HepG2 (cell line): ENCODE data around the gene KDM2B. TPM values are rescaled to one million over a fixed set of nuclear protein-coding genes. Genes with fewer than 3 reads are reported as not detected.

Source experiments
- DMAP1 ChIP-seq: IDR thresholded peaks from 2 replicates; pipeline ENCODE4 v1.6.1; 2016
- FOXK1 ChIP-seq: sonication (generic); formaldehyde crosslinking; IDR thresholded peaks from 2 replicates; pipeline ENCODE4 v1.4.0; 2020; ENCODE audit warnings: low read depth, missing genetic modification reagents, borderline replicate concordance
- ISL2 ChIP-seq: sonication (generic); formaldehyde crosslinking; IDR thresholded peaks from 2 replicates; pipeline ENCODE4 v1.5.0; 2020; ENCODE audit warnings: missing genetic modification reagents
- MIER2 ChIP-seq: IDR thresholded peaks from 2 replicates; pipeline ENCODE4 v1.6.1; 2016; ENCODE audit warnings: missing biosample characterization, missing genetic modification reagents
- YEATS4 ChIP-seq: sonication (generic); formaldehyde crosslinking; IDR thresholded peaks from 2 replicates; pipeline ENCODE4 v1.4.0; 2020; ENCODE audit warnings: missing genetic modification reagents, borderline replicate concordance
- ZFP1 ChIP-seq: IDR thresholded peaks from 2 replicates; pipeline ENCODE4 v1.6.1; 2016
- ZFY ChIP-seq: sonication (generic); formaldehyde crosslinking; IDR thresholded peaks from 2 replicates; pipeline ENCODE4 v1.4.0; 2020; ENCODE audit warnings: missing genetic modification reagents
- ZNF501 ChIP-seq: sonication (generic); formaldehyde crosslinking; IDR thresholded peaks from 2 replicates; pipeline ENCODE4 v1.5.1; 2020; ENCODE audit warnings: mild to moderate bottlenecking, moderate library complexity, missing genetic modification reagents
- ZNF660 ChIP-seq: sonication (generic); formaldehyde crosslinking; IDR thresholded peaks from 2 replicates; pipeline ENCODE4 v1.5.1; 2020; ENCODE audit warnings: mild to moderate bottlenecking, low read depth, missing genetic modification reagents, borderline replicate concordance
- polyA plus RNA-seq, 8 experiments: library from polyadenylated mRNA; depleted of rRNA in 3 of 8; stranded (reverse) in 7 of 8; unstranded in 1 of 8; fragments of >200 nt; fragmentation: Illumina TruSeq in 4 of 8; extraction: Trizol in 4 of 8; gene quantifications; 2 replicates each; pipeline versions ENCODE4 v1.2.1 to v1.2.3, GENCODE V29; 2011 to 2016; ENCODE audit warnings: low read depth in 4 of 8, missing spikeins in 1 of 8, mixed read lengths in 1 of 8; ENCODE audit not compliant: insufficient read depth in 1 of 8
- total RNA-seq, 5 experiments: library from RNA; depleted of rRNA; stranded (reverse); fragments of >200 nt; fragmentation: Illumina TruSeq; extraction: Trizol; gene quantifications; 2 replicates each; pipeline ENCODE4 v1.2.3, GENCODE V29; 2016; ENCODE audit warnings: low read depth in 1 of 5
- TF ChIP-seq, protein P1 (sequence below): sonication (generic); formaldehyde crosslinking; IDR thresholded peaks from 2 replicates; pipeline ENCODE4 v1.4.0; 2020; ENCODE audit warnings: low read depth, mild to moderate bottlenecking, missing genetic modification reagents
- TF ChIP-seq, protein P2 (sequence below): sonication (generic); formaldehyde crosslinking; IDR thresholded peaks from 2 replicates; pipeline ENCODE4 v1.4.0; 2020; ENCODE audit warnings: mild to moderate bottlenecking, missing genetic modification reagents, borderline replicate concordance
- TF ChIP-seq, protein P3 (sequence below), 2 experiments: IDR thresholded peaks; 2 replicates each; pipeline ENCODE4 v1.6.1; 2011 to 2012; ENCODE audit warnings: low read length in 2 of 2, borderline replicate concordance in 1 of 2, low read depth in 1 of 2, mild to moderate bottlenecking in 1 of 2, moderate library complexity in 1 of 2
- TF ChIP-seq, protein P4 (sequence below): sonication (generic); formaldehyde crosslinking; IDR thresholded peaks from 2 replicates; pipeline ENCODE4 v1.8.1; 2022; ENCODE audit warnings: low read depth, mild to moderate bottlenecking, missing genetic modification reagents
- TF ChIP-seq, protein P5 (sequence below): sonication (generic); formaldehyde crosslinking; conservative IDR thresholded peaks from 2 replicates; pipeline ENCODE4 v1.5.0; 2020; ENCODE audit warnings: missing genetic modification reagents

KDM2B gene
- total and polyA plus RNA-seq, 2 of the 13 experiments (the other 11 are each of a cell fraction or from before 2014, with no cell fraction given), result 17.5 to 26.1 TPM

DNA sequence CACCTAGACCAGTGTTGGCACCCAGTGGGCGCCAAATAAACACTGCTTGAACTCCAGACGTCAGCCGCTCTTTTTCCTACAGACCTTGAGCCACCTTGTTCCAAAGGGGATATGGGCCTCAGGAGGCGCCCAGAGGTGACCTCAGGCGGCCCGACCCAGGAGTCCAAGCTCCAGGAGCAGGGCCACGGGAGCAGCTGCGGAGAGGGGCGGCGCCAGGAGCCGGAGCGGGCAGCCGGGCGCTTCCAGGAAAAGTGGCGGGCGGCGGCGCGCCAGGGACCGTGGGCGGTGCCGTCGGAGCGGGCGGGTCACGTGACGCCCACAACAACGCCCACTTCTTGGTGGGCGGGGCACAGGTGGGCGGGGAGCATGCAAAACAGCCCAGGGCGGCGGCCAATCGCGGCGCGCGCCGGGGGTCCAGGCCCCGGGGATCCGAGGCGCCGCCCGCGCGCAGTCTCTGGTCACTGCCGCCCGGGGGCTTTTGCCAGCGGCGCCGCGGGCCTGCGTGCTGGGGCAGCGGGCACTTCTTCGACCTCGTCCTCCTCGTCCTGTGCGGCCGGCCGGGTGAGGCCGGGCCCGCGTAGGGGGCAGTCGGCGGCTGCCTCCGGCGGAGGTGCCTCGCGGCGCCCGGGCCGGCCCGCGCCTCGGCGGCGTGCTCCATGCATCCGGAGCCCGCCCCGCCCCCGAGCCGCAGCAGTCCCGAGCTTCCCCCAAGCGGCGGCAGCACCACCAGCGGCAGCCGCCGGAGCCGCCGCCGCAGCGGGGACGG, 45.4 kb upstream of the KDM2B start, which contains the start of gene ORAI1 (continued):
- TF ChIP-seq, protein P1, sequence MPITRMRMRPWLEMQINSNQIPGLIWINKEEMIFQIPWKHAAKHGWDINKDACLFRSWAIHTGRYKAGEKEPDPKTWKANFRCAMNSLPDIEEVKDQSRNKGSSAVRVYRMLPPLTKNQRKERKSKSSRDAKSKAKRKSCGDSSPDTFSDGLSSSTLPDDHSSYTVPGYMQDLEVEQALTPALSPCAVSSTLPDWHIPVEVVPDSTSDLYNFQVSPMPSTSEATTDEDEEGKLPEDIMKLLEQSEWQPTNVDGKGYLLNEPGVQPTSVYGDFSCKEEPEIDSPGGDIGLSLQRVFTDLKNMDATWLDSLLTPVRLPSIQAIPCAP (CRISPR knock-in tag), result no peak
- peak; percentile 67; the same call in 1 of the 2 replicates for TF ChIP-seq FOXK1 (CRISPR knock-in tag)
- no peak for TF ChIP-seq ZNF660 (CRISPR knock-in tag)
- no peak for TF ChIP-seq ZFP1 (CRISPR knock-in tag)
- 0 out of 2 replicates have a peak, but pooled peaks have one; percentile 46 for TF ChIP-seq MIER2 (CRISPR knock-in tag)
- peak; percentile 37; the same call in 1 of the 2 replicates for TF ChIP-seq ZNF501 (CRISPR knock-in tag)
- TF ChIP-seq, protein P2, sequence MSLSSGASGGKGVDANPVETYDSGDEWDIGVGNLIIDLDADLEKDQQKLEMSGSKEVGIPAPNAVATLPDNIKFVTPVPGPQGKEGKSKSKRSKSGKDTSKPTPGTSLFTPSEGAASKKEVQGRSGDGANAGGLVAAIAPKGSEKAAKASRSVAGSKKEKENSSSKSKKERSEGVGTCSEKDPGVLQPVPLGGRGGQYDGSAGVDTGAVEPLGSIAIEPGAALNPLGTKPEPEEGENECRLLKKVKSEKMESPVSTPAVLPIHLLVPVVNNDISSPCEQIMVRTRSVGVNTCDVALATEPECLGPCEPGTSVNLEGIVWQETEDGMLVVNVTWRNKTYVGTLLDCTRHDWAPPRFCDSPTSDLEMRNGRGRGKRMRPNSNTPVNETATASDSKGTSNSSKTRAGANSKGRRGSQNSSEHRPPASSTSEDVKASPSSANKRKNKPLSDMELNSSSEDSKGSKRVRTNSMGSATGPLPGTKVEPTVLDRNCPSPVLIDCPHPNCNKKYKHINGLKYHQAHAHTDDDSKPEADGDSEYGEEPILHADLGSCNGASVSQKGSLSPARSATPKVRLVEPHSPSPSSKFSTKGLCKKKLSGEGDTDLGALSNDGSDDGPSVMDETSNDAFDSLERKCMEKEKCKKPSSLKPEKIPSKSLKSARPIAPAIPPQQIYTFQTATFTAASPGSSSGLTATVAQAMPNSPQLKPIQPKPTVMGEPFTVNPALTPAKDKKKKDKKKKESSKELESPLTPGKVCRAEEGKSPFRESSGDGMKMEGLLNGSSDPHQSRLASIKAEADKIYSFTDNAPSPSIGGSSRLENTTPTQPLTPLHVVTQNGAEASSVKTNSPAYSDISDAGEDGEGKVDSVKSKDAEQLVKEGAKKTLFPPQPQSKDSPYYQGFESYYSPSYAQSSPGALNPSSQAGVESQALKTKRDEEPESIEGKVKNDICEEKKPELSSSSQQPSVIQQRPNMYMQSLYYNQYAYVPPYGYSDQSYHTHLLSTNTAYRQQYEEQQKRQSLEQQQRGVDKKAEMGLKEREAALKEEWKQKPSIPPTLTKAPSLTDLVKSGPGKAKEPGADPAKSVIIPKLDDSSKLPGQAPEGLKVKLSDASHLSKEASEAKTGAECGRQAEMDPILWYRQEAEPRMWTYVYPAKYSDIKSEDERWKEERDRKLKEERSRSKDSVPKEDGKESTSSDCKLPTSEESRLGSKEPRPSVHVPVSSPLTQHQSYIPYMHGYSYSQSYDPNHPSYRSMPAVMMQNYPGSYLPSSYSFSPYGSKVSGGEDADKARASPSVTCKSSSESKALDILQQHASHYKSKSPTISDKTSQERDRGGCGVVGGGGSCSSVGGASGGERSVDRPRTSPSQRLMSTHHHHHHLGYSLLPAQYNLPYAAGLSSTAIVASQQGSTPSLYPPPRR (CRISPR knock-in tag), result no peak
- no peak for TF ChIP-seq DMAP1 (CRISPR knock-in tag)
- TF ChIP-seq YEATS4 (CRISPR knock-in tag), result 0 out of 2 replicates have a peak, but pooled peaks have one; percentile 20
- TF ChIP-seq, protein P3, sequence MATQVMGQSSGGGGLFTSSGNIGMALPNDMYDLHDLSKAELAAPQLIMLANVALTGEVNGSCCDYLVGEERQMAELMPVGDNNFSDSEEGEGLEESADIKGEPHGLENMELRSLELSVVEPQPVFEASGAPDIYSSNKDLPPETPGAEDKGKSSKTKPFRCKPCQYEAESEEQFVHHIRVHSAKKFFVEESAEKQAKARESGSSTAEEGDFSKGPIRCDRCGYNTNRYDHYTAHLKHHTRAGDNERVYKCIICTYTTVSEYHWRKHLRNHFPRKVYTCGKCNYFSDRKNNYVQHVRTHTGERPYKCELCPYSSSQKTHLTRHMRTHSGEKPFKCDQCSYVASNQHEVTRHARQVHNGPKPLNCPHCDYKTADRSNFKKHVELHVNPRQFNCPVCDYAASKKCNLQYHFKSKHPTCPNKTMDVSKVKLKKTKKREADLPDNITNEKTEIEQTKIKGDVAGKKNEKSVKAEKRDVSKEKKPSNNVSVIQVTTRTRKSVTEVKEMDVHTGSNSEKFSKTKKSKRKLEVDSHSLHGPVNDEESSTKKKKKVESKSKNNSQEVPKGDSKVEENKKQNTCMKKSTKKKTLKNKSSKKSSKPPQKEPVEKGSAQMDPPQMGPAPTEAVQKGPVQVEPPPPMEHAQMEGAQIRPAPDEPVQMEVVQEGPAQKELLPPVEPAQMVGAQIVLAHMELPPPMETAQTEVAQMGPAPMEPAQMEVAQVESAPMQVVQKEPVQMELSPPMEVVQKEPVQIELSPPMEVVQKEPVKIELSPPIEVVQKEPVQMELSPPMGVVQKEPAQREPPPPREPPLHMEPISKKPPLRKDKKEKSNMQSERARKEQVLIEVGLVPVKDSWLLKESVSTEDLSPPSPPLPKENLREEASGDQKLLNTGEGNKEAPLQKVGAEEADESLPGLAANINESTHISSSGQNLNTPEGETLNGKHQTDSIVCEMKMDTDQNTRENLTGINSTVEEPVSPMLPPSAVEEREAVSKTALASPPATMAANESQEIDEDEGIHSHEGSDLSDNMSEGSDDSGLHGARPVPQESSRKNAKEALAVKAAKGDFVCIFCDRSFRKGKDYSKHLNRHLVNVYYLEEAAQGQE (IDR thresholded peaks at IDR 0.05; ENCODE audit: borderline replicate concordance in 1 of 2, low read depth in 1 of 2, low read length in 2 of 2), result no peak
- TF ChIP-seq, protein P4, sequence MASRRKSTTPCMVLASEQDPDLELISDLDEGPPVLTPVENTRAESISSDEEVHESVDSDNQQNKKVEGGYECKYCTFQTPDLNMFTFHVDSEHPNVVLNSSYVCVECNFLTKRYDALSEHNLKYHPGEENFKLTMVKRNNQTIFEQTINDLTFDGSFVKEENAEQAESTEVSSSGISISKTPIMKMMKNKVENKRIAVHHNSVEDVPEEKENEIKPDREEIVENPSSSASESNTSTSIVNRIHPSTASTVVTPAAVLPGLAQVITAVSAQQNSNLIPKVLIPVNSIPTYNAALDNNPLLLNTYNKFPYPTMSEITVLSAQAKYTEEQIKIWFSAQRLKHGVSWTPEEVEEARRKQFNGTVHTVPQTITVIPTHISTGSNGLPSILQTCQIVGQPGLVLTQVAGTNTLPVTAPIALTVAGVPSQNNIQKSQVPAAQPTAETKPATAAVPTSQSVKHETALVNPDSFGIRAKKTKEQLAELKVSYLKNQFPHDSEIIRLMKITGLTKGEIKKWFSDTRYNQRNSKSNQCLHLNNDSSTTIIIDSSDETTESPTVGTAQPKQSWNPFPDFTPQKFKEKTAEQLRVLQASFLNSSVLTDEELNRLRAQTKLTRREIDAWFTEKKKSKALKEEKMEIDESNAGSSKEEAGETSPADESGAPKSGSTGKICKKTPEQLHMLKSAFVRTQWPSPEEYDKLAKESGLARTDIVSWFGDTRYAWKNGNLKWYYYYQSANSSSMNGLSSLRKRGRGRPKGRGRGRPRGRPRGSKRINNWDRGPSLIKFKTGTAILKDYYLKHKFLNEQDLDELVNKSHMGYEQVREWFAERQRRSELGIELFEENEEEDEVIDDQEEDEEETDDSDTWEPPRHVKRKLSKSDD, result no peak
- peak; percentile 75 for TF ChIP-seq ZFY (CRISPR knock-in tag)
- TF ChIP-seq ISL2, result no peak; the same call in 1 of the 2 replicates
- TF ChIP-seq, protein P5, sequence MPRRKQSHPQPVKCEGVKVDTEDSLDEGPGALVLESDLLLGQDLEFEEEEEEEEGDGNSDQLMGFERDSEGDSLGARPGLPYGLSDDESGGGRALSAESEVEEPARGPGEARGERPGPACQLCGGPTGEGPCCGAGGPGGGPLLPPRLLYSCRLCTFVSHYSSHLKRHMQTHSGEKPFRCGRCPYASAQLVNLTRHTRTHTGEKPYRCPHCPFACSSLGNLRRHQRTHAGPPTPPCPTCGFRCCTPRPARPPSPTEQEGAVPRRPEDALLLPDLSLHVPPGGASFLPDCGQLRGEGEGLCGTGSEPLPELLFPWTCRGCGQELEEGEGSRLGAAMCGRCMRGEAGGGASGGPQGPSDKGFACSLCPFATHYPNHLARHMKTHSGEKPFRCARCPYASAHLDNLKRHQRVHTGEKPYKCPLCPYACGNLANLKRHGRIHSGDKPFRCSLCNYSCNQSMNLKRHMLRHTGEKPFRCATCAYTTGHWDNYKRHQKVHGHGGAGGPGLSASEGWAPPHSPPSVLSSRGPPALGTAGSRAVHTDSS (CRISPR knock-in tag), result no peak
